IPS-18a (cell line): ENCODE results near the gene PRR3.
"Not testable (repeated sequence)": the region's sequence is repeated elsewhere in the genome, so short reads cannot be mapped to it uniquely, and the experiment has no call there.

Experiments
- H3K27ac ChIP-seq: one replicate; pipeline ENCODE4 v1.5.1; 2013; ENCODE audit warnings: low read length
- H3K27me3 ChIP-seq: one replicate; pipeline ENCODE4 v1.6.1; 2013; ENCODE audit warnings: mild to moderate bottlenecking, low read length; ENCODE audit not compliant: control insufficient read depth, insufficient read depth
- H3K36me3 ChIP-seq: one replicate; pipeline ENCODE4 v1.6.1; 2013; ENCODE audit warnings: low read depth, low read length; ENCODE audit not compliant: control insufficient read depth
- H3K4me1 ChIP-seq: one replicate; pipeline ENCODE4 v1.6.1; 2013; ENCODE audit warnings: low read depth, low read length; ENCODE audit not compliant: control insufficient read depth
- H3K4me3 ChIP-seq: one replicate; pipeline ENCODE4 v1.5.1; 2013; ENCODE audit warnings: low read length
- H3K9ac ChIP-seq: one replicate; pipeline ENCODE4 v1.6.1; 2013; ENCODE audit warnings: mild to moderate bottlenecking, low read length, moderate library complexity
- H3K9me3 ChIP-seq: one replicate; pipeline ENCODE4 v1.6.1; 2013; ENCODE audit warnings: low read depth, low read length; ENCODE audit not compliant: control insufficient read depth

PRR3 gene

GRCh38 chr6:30556906-30557682, at the start of gene PRR3:
Gene PRR3 (plus strand): TSS chr6:30557295. CDS start chr6:30557345, 50 bp downstream.
- no peaks in the 10 kb centered on the region for H3K9me3 ChIP-seq
- H3K36me3 ChIP-seq: peaks cover 19% of the 10 kb centered on the region
- no peaks in the 10 kb centered on the region for H3K27me3 ChIP-seq
- H3K4me1 ChIP-seq: peaks cover 5% of the 10 kb centered on the region
- peak within 1 kb of the TSS; percentile 81 for H3K4me3 ChIP-seq
- H3K9ac ChIP-seq: peak within 1 kb of the TSS; percentile 83
- H3K27ac ChIP-seq: peak within 1 kb of the TSS; percentile 79

GRCh38 chr6:30507849-30508827, 49.0 kb upstream of the PRR3 start:
- Histone ChIP-seq H3K4me1 (peaks cover 6% of the 10 kb centered on the region), H3K36me3 (no peaks in the 10 kb centered on the region), H3K9me3 (no peaks in the 10 kb centered on the region), H3K9ac (no peak overlapping the region), H3K4me3 (no peak overlapping the region), H3K27me3 (no peaks in the 10 kb centered on the region), H3K27ac (no peak overlapping the region)

- Histone ChIP-seq H3K9me3 (no peaks in the 10 kb centered on the region), H3K36me3 (no peaks in the 10 kb centered on the region), H3K4me1 (peaks cover 6% of the 10 kb centered on the region), H3K27ac (no peak overlapping the region), H3K4me3 (no peak overlapping the region), H3K27me3 (no peaks in the 10 kb centered on the region), H3K9ac (no peak overlapping the region)
Observed at GRCh38 chr6:30508890-30509736, 48.0 kb upstream of the PRR3 start.

- H3K9ac ChIP-seq: no peak overlapping the region
- no peaks in the 10 kb centered on the region for H3K36me3 ChIP-seq
- H3K9me3 ChIP-seq: no peaks in the 10 kb centered on the region
- H3K27me3 ChIP-seq: no peaks in the 10 kb centered on the region
- H3K4me3 ChIP-seq: no peak overlapping the region
- peaks cover 15% of the 10 kb centered on the region for H3K4me1 ChIP-seq
- H3K27ac ChIP-seq: no peak overlapping the region
Observed at GRCh38 chr6:30510419-30511168, 46.5 kb upstream of the PRR3 start.

- no peaks in the 10 kb centered on the region for H3K9me3 ChIP-seq
- no peaks in the 10 kb centered on the region for H3K36me3 ChIP-seq
- peaks cover 15% of the 10 kb centered on the region for H3K4me1 ChIP-seq
- no peak overlapping the region for H3K9ac ChIP-seq
- no peak overlapping the region for H3K27ac ChIP-seq
- no peak overlapping the region for H3K4me3 ChIP-seq
- no peaks in the 10 kb centered on the region for H3K27me3 ChIP-seq
Observed at GRCh38 chr6:30511169-30511546, 45.9 kb upstream of the PRR3 start.

GRCh38 chr6:30513451-30513850, 43.6 kb upstream of the PRR3 start:
- Histone ChIP-seq H3K4me1 (peaks cover 15% of the 10 kb centered on the region), H3K9me3 (no peaks in the 10 kb centered on the region), H3K4me3 (no peak overlapping the region), H3K36me3 (no peaks in the 10 kb centered on the region), H3K27me3 (no peaks in the 10 kb centered on the region), H3K27ac (no peak overlapping the region), H3K9ac (no peak overlapping the region)

- Histone ChIP-seq H3K9me3 (no peaks in the 10 kb centered on the region), H3K4me1 (peaks cover 15% of the 10 kb centered on the region), H3K9ac (no peak overlapping the region), H3K36me3 (no peaks in the 10 kb centered on the region), H3K27ac (no peak overlapping the region), H3K27me3 (no peaks in the 10 kb centered on the region), H3K4me3 (no peak overlapping the region)
Observed at GRCh38 chr6:30515106-30515505, 42.0 kb upstream of the PRR3 start.

GRCh38 chr6:30515944-30516753, 40.9 kb upstream of the PRR3 start:
- no peak overlapping the region for H3K9ac ChIP-seq
- H3K4me3 ChIP-seq: peak overlapping the region; percentile 40
- no peaks in the 10 kb centered on the region for H3K27me3 ChIP-seq
- H3K27ac ChIP-seq: no peak overlapping the region
- H3K36me3 ChIP-seq: no peaks in the 10 kb centered on the region
- H3K9me3 ChIP-seq: no peaks in the 10 kb centered on the region
- H3K4me1 ChIP-seq: peaks cover 9% of the 10 kb centered on the region

- H3K4me3 ChIP-seq: peak overlapping the region; percentile 40
- H3K9me3 ChIP-seq, H3K4me1 ChIP-seq, H3K9ac ChIP-seq, H3K36me3 ChIP-seq, H3K27me3 ChIP-seq, H3K27ac ChIP-seq: not testable (repeated sequence)
Observed at GRCh38 chr6:30516754-30517076, 40.4 kb upstream of the PRR3 start.

- H3K27ac ChIP-seq: not testable (repeated sequence)
Observed at GRCh38 chr6:30517767-30518504, 39.2 kb upstream of the PRR3 start.

More at GRCh38 chr6:30517767-30518504, 39.2 kb upstream of the PRR3 start:
- not testable (repeated sequence) for H3K4me1 ChIP-seq, H3K36me3 ChIP-seq, H3K9ac ChIP-seq, H3K4me3 ChIP-seq, H3K27me3 ChIP-seq, H3K9me3 ChIP-seq
